GM12873 (cell line): ENCODE measurements around the gene CREG1.

Source experiments
- TF ChIP-seq, protein P1 (sequence below): IDR thresholded peaks from 2 replicates; pipeline ENCODE4 v1.5.1; 2012; ENCODE audit warnings: low read depth, mild to moderate bottlenecking, moderate library complexity, low read length, control low read depth; ENCODE audit not compliant: insufficient read depth; ENCODE audit errors: missing control alignments

CREG1 gene

DNA sequence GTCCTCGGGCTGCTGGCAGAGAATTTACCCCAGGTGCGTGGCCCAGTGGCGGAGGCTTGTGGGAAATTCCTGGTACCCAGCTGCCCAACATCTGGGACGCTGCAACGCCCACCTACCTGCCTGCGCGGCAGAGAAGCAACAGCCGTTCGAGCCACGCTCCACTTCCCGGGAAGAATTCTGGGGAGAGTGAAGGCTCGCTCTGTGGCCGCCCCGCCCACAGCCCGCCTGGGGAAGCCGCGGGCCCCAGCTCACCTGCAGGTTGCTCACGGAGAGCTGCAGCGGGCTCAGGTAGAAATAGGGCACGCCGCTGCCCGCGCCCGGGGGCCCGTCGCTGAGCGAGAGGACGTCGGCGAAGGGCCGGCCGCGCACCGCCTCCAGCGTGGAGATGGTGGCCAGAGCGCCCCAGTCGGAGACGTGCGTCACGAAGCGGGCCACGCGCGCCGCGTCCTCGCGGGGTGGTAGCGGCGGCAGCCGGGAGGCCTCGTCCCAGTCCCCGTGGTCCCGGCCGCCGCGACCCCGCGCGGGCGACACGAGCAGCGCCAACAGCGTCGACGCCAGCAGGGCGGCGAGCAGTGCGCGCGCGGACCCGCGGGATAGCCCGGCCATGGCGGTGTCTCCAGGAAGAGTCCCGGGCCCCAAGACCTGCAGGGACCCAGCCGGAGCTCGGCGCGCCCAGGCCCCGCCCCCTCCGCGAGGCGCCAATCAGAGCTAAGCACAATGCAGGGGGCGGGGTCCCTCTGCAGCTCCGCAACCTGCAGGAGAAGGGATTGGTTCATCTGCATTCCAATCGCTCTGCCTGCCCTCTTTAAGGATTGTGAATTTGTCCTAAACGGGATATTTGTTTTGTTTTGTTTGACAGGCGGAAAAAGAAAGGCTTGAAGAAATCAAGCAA, at the start of gene CREG1:
TSS of gene CREG1 (minus strand) at position 627 of the 892 bp plus-strand sequence.
- TF ChIP-seq, protein P1, sequence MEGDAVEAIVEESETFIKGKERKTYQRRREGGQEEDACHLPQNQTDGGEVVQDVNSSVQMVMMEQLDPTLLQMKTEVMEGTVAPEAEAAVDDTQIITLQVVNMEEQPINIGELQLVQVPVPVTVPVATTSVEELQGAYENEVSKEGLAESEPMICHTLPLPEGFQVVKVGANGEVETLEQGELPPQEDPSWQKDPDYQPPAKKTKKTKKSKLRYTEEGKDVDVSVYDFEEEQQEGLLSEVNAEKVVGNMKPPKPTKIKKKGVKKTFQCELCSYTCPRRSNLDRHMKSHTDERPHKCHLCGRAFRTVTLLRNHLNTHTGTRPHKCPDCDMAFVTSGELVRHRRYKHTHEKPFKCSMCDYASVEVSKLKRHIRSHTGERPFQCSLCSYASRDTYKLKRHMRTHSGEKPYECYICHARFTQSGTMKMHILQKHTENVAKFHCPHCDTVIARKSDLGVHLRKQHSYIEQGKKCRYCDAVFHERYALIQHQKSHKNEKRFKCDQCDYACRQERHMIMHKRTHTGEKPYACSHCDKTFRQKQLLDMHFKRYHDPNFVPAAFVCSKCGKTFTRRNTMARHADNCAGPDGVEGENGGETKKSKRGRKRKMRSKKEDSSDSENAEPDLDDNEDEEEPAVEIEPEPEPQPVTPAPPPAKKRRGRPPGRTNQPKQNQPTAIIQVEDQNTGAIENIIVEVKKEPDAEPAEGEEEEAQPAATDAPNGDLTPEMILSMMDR = no peak

- TF ChIP-seq, protein P1 = no peak
Measured at GRCh38 chr1:167602840-167603239, 49.3 kb upstream of the CREG1 start.

DNA sequence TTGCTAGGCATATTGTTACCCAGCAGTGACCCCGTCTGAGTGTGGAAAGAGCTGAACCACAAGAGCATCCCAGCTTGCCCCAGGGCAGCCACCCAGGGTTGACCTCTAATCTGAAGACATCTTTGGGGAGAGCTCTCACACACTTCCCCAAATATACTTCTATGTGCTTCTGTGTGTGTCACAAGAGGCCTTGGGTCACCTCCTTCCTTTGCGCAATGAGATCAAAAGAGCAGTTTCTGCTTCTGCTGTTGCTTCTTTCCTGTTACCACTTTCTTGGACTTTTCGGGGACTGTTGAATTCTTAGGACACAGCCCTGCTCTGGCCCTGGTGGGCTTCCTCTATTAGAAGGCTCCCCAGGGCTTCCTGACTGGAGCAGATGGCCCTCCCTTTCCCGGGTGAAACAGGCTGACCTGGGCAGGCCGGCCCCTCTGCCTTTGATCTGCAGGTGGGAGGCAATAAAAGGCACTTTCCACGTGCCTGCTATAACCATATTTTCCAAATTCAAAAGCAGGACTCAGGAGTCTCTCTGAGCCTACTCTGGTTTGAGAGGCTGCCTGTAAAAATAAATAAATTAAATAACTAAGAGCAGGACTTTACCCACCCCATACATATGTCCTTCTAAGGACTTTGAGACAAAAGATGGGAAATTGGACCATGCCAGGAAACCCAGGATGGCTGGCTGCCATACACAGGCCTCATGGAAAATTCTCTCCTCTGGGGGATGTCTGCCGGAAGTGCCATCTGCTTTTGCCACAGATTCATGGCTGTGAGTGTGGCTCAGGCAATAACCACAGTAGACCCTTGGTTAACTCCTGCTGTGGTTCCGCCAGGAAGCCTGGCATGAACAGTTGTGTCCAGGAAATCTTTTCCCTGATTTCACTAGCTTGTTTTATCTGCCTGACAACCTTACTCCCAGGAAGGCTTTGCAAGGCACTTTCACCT, 48.2 kb upstream of the CREG1 start:
- TF ChIP-seq, protein P1 = no peak

- TF ChIP-seq, protein P1 = peak; percentile 58
Measured at GRCh38 chr1:167599957-167600581, 46.5 kb upstream of the CREG1 start.

GRCh38 chr1:167594822-167595221, 41.3 kb upstream of the CREG1 start:
- TF ChIP-seq, protein P1 = no peak

- TF ChIP-seq, protein P1 = no peak
Measured at GRCh38 chr1:167593860-167594259, 40.3 kb upstream of the CREG1 start.
